Renal cortical epithelial cell (primary cell): ENCODE results near the gene SH3BGR. TPM values are rescaled to one million over a fixed set of nuclear protein-coding genes. Genes with fewer than 3 reads are reported as not detected.

Experiments
- DNase-seq: peaks from one replicate; pipeline ENCODE4 v3.0.0-alpha.2; 2011; ENCODE audit warnings: low read depth
- total RNA-seq: library from RNA; depleted of rRNA; stranded (reverse); fragments of >200 nt; gene quantifications from 2 replicates; pipeline ENCODE4 v1.2.3, GENCODE V29; 2014

Gene SH3BGR
- total RNA-seq, 1 donor from 2014 or later: 2.1 TPM

GRCh38 chr21:39456665-39457064 lies 4.9 kb downstream of the SH3BGR start:
- no peak for DNase-seq

- no peak for DNase-seq
Measured at GRCh38 chr21:39461419-39461818, 9.6 kb downstream of the SH3BGR start.

- no peak for DNase-seq
Measured at GRCh38 chr21:39463308-39463707, 11.5 kb downstream of the SH3BGR start.

- no peak for DNase-seq
Measured at GRCh38 chr21:39466584-39466983, 14.8 kb downstream of the SH3BGR start.

- no peak for DNase-seq
Measured at GRCh38 chr21:39467746-39468145, 16.0 kb downstream of the SH3BGR start.

GRCh38 chr21:39468559-39468958 lies 16.8 kb downstream of the SH3BGR start:
- no peak for DNase-seq

- DNase-seq: no peak
Measured at GRCh38 chr21:39471598-39471997, 19.8 kb downstream of the SH3BGR start.

- DNase-seq: no peak
Measured at GRCh38 chr21:39472786-39473185, 21.0 kb downstream of the SH3BGR start.

- no peak for DNase-seq
Measured at GRCh38 chr21:39474611-39475010, 22.8 kb downstream of the SH3BGR start.

GRCh38 chr21:39479164-39479813 lies 27.5 kb downstream of the SH3BGR start:
- no peak for DNase-seq

GRCh38 chr21:39479814-39480182 lies 28.0 kb downstream of the SH3BGR start:
- no peak for DNase-seq

- DNase-seq: no peak
Measured at GRCh38 chr21:39480271-39480670, 28.5 kb downstream of the SH3BGR start.

GRCh38 chr21:39481886-39482285 lies 30.1 kb downstream of the SH3BGR start:
- DNase-seq: no peak

- no peak for DNase-seq
Measured at GRCh38 chr21:39483917-39484316, 32.1 kb downstream of the SH3BGR start.

GRCh38 chr21:39484711-39485276 lies 33.0 kb downstream of the SH3BGR start:
- DNase-seq: no peak

GRCh38 chr21:39489380-39489924 lies 37.7 kb downstream of the SH3BGR start:
- DNase-seq: no peak

- no peak for DNase-seq
Measured at GRCh38 chr21:39499156-39499555, 47.4 kb downstream of the SH3BGR start.

- no peak for DNase-seq
Measured at GRCh38 chr21:39502631-39503030, 50.9 kb downstream of the SH3BGR start.

GRCh38 chr21:39503123-39503762 lies 51.5 kb downstream of the SH3BGR start:
- no peak for DNase-seq

GRCh38 chr21:39504230-39504629 lies 52.5 kb downstream of the SH3BGR start:
- no peak for DNase-seq

GRCh38 chr21:39510240-39510639 lies 58.5 kb downstream of the SH3BGR start:
- no peak for DNase-seq

- no peak for DNase-seq
Measured at GRCh38 chr21:39511102-39511501, 59.3 kb downstream of the SH3BGR start.

GRCh38 chr21:39513735-39514134 lies 62.0 kb downstream of the SH3BGR start:
- DNase-seq: no peak
